Astrocyte (in vitro differentiated cells and primary cell): ENCODE data around the gene ATP6V1B1. TPM values are rescaled to one million over a fixed set of nuclear protein-coding genes. Genes with fewer than 3 reads are reported as not detected.

Source experiments
- DNase-seq: peaks from one replicate; pipeline ENCODE4 v3.0.0-alpha.2; 2010; ENCODE audit warnings: low read depth
- FAIRE-seq: peaks from 2 replicates; lab custom pipeline; 2011; peaks lifted over from hg19 to GRCh38; lab: Jason Lieb, UNC
- H2AFZ ChIP-seq: 2 replicates; pipeline ENCODE4 v1.6.0; 2012; ENCODE audit warnings: low read depth, low read length, inconsistent platforms
- H3K27ac ChIP-seq: 2 replicates; pipeline ENCODE4 v1.5.1; 2011; ENCODE audit warnings: low read depth, low read length, inconsistent platforms
- H3K27me3 ChIP-seq: 2 replicates; pipeline ENCODE4 v1.6.0; 2011; ENCODE audit warnings: low read length, inconsistent platforms; ENCODE audit not compliant: insufficient read depth
- H3K36me3 ChIP-seq: 2 replicates; pipeline ENCODE4 v1.5.1; 2011; ENCODE audit warnings: low read length, inconsistent platforms; ENCODE audit not compliant: insufficient read depth
- H3K4me1 ChIP-seq: 2 replicates; pipeline ENCODE4 v1.5.1; 2011; ENCODE audit warnings: low read length, inconsistent platforms; ENCODE audit not compliant: insufficient read depth
- H3K4me2 ChIP-seq: 2 replicates; pipeline ENCODE4 v1.6.0; 2012; ENCODE audit warnings: low read length, inconsistent platforms
- H3K4me3 ChIP-seq: 2 replicates; pipeline ENCODE4 v1.5.1; 2011; ENCODE audit warnings: low read depth, mild to moderate bottlenecking, low read length, inconsistent platforms; ENCODE audit not compliant: insufficient read depth
- H3K79me2 ChIP-seq: 2 replicates; pipeline ENCODE4 v1.6.0; 2012; ENCODE audit warnings: mild to moderate bottlenecking, low read length, inconsistent platforms; ENCODE audit not compliant: insufficient read depth
- H3K9ac ChIP-seq: 2 replicates; pipeline ENCODE4 v1.6.0; 2012; ENCODE audit warnings: mild to moderate bottlenecking, low read length, inconsistent platforms
- H3K9me3 ChIP-seq: 2 replicates; pipeline ENCODE4 v1.5.1; 2012; ENCODE audit warnings: low read depth, mild to moderate bottlenecking, low read length, inconsistent platforms; ENCODE audit not compliant: insufficient read depth
- H4K20me1 ChIP-seq: 2 replicates; pipeline ENCODE4 v1.6.0; 2012; ENCODE audit warnings: low read length, inconsistent platforms; ENCODE audit not compliant: insufficient read depth
- H3K27ac Mint-ChIP-seq: one replicate; pipeline ENCODE4 v1.8.0; 2021; ENCODE audit warnings: mild to moderate bottlenecking, mixed read lengths; ENCODE audit not compliant: unreplicated experiment
- H3K27me3 Mint-ChIP-seq: one replicate; pipeline ENCODE4 v1.8.0; 2021; ENCODE audit warnings: low read depth, mixed read lengths; ENCODE audit not compliant: unreplicated experiment
- H3K36me3 Mint-ChIP-seq: one replicate; pipeline ENCODE4 v1.8.0; 2021; ENCODE audit warnings: low read depth, mixed read lengths; ENCODE audit not compliant: unreplicated experiment
- H3K4me1 Mint-ChIP-seq: one replicate; pipeline ENCODE4 v1.8.0; 2021; ENCODE audit warnings: low read depth, mixed read lengths; ENCODE audit not compliant: unreplicated experiment
- H3K4me3 Mint-ChIP-seq: one replicate; pipeline ENCODE4 v1.8.0; 2021; ENCODE audit warnings: mild to moderate bottlenecking, moderate library complexity, mixed read lengths; ENCODE audit not compliant: unreplicated experiment
- H3K9me3 Mint-ChIP-seq: one replicate; pipeline ENCODE4 v1.8.0; 2021; ENCODE audit warnings: mild to moderate bottlenecking, mixed read lengths; ENCODE audit not compliant: unreplicated experiment
- CTCF ChIP-seq: IDR thresholded peaks from 2 replicates; pipeline ENCODE4 v1.5.1; 2011; ENCODE audit warnings: low read depth, mild to moderate bottlenecking, inconsistent platforms, low read length, moderate library complexity; ENCODE audit not compliant: insufficient read depth
- EZH2 ChIP-seq: IDR thresholded peaks from 2 replicates; pipeline ENCODE4 v1.6.1; 2012; ENCODE audit warnings: mild to moderate bottlenecking, low read length, inconsistent platforms; ENCODE audit not compliant: insufficient read depth
- total RNA-seq: library from RNA; stranded (reverse); gene quantifications from 2 replicates; pipeline ENCODE4 v1.2.1, GENCODE V29; 2021

ATP6V1B1 gene
- total RNA-seq, 1 donor from 2014 or later: not detected

GRCh38 chr2:71003966-71004755 lies 68.5 kb downstream of the ATP6V1B1 start:
- H3K4me1 Mint-ChIP-seq: peaks cover 6% of the 10 kb centered on the region
- no peak for FAIRE-seq
- Histone ChIP-seq H3K79me2 (no peaks in the 10 kb centered on the region), H2AFZ (no peak overlapping the region), H3K4me3 (no peak overlapping the region), H3K4me1 (no peaks in the 10 kb centered on the region), H3K4me2 (no peak overlapping the region), H3K27me3 (no peaks in the 10 kb centered on the region), H4K20me1 (no peaks in the 10 kb centered on the region), H3K9me3 (no peaks in the 10 kb centered on the region), H3K36me3 (no peaks in the 10 kb centered on the region), H3K9ac (no peak overlapping the region), H3K27ac (no peak overlapping the region)
- no peak overlapping the region for H3K27ac Mint-ChIP-seq
- no peaks in the 10 kb centered on the region for H3K9me3 Mint-ChIP-seq
- H3K27me3 Mint-ChIP-seq: peaks cover 12% of the 10 kb centered on the region
- no peak for DNase-seq
- H3K4me3 Mint-ChIP-seq: no peak overlapping the region
- TF ChIP-seq CTCF (no peak), EZH2 (no peak)
- peaks cover 1% of the 10 kb centered on the region for H3K36me3 Mint-ChIP-seq

GRCh38 chr2:71004857-71005256 lies 69.2 kb downstream of the ATP6V1B1 start:
- no peaks in the 10 kb centered on the region for H3K79me2 ChIP-seq
- H2AFZ ChIP-seq: no peak overlapping the region
- Mint-ChIP-seq H3K27ac (no peak overlapping the region), H3K36me3 (peaks cover 1% of the 10 kb centered on the region), H3K27me3 (peaks cover 9% of the 10 kb centered on the region), H3K4me3 (no peak overlapping the region), H3K9me3 (no peaks in the 10 kb centered on the region), H3K4me1 (peaks cover 6% of the 10 kb centered on the region)
- H3K9me3 ChIP-seq: no peaks in the 10 kb centered on the region
- no peak for TF ChIP-seq EZH2
- no peak for TF ChIP-seq CTCF
- no peak for DNase-seq
- H3K4me1 ChIP-seq: no peaks in the 10 kb centered on the region
- H4K20me1 ChIP-seq: no peaks in the 10 kb centered on the region
- no peak overlapping the region for H3K9ac ChIP-seq
- no peaks in the 10 kb centered on the region for H3K27me3 ChIP-seq
- H3K4me2 ChIP-seq: no peak overlapping the region
- no peak for FAIRE-seq
- no peaks in the 10 kb centered on the region for H3K36me3 ChIP-seq
- H3K4me3 ChIP-seq: no peak overlapping the region
- H3K27ac ChIP-seq: no peak overlapping the region
